ENCODE measurements around the gene TIMM13. TPM values are rescaled to one million over a fixed set of nuclear protein-coding genes. Genes with fewer than 3 reads are reported as not detected.

The TIMM13 gene
- total RNA-seq, 1 donor from 2014 or later, result 74.6 TPM

DNA sequence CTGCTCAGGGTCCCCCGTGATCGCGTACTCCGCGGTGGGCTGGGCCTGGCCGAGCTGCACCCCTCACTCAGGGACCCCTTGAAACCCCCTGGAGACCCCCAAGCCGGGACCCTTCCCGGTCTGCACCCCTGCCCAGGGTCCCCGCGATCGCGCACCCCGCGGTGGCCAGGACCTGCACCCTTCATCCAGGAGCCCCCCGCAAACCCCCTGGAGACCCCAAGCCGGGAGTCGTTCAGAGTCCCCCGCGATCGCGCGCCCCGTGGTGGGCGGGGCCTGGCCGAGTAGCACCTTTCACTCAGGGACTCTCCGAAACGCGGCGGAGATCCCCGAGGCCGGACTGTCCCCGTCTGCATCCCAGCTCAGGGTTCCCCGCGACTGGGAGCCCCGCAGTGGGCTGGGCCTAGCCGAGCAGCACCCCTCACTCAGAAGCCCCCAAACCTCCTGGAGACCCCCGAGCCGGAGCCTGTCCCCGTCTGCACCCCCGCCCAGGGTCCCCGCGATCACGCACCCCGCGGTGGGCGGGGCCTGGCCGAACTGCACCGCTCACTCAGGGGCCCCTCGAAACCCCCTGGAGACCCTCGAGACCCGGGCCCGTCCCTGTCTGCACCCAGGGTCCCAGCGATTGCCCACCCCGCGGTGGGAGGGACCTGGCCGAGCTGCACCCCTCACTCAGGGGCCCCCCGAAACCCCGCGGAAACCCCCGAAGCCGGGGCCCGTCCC lies 28.6 kb upstream of the TIMM13 start:
- intact Hi-C loops (cut with micrococcal nuclease), result loop anchor here (2.0 to 10.0 kb wide), 3 partner anchors 19 to 1561 kb away; partner anchors contain the start of genes MED16, PLEKHJ1, RNU6-9 and SF3A2

DNA sequence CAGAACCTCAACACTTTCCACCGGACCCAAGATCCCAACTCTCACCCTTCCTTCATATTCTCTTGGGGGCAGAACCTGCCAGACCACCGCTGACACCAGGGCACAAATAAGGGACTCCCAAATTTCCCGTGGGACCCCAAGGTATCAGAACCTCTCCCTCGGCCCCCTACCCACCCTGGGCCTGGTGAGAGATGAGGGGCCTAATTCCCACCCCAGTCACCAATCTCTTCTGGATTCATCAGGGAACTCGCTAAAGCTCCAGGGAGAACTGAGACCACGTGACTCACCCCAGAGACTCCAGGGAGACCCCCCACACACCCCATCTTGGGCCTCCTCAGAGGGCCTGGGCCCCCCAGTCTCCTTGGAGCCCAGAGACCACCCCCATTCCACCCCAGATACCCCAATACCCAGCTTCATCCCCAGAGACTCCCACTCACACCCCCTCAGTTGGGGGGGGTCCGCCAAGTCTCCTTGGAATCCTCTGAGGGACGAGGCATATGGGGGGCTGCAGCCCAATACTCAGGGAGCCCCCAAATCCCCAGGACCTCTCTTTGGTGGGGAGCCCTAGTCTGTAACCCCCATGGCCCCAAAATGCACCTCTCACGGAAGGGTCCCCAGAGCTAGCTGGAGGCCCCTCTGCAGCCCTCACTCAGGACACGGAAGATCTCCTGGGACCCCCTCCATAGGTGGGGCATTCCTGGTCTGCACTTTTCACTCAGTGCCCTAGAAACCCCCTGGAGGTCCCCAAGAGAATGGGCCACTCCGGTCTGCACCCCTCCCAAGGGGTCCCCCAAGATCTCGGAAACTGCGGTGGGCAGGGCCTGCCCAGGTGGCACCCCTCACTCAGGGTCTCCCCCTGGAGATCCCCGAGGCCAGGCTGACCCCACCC lies 27.8 kb upstream of the TIMM13 start:
- intact Hi-C loops (cut with micrococcal nuclease), result loop anchor here (5.0 to 10.0 kb wide), 2 partner anchors 218 to 1560 kb away; partner anchors contain the start of genes MED16, PLEKHJ1, RNU6-9 and SF3A2

DNA sequence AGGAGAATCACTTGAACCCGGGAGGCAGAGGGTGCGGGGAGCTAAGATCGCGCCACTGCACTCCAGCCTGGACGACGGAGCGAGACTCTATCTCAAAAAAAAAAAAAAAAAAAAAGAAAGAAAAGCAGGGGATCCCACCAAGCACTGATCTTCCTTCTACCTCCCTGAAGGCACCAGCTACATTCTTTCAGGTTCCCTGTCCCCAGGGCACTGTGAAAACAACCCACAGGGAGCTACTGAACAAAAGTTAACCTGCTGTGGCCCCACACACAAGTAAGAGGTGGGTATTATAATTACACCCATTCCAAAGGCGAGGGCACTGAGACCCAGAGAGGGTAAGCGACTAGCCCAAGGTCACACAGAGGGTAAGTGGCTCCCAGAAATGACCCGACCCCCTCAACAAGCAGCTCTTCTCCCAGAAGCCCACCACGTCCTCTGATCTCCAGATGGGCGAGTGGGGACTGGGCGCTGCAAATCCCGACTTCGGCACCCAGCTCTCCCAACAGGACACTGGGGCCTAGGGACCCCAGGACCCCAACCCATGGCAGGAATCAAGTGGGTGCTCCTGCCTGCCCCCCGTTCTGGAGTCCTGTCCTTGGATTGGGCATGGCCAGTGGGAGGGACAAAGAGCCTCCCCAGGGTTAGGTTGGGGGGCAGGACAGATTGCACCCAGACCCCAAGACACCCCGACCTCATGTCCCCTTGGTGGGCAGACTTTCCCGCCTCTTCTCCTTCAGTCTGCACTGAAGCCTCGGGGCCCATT lies 27.0 kb upstream of the TIMM13 start:
- intact Hi-C loops (cut with micrococcal nuclease), result loop anchor here (10.0 kb wide), 1 partner anchor 1560 kb away; the partner anchor contains the start of genes MED16 and RNU6-9

DNA sequence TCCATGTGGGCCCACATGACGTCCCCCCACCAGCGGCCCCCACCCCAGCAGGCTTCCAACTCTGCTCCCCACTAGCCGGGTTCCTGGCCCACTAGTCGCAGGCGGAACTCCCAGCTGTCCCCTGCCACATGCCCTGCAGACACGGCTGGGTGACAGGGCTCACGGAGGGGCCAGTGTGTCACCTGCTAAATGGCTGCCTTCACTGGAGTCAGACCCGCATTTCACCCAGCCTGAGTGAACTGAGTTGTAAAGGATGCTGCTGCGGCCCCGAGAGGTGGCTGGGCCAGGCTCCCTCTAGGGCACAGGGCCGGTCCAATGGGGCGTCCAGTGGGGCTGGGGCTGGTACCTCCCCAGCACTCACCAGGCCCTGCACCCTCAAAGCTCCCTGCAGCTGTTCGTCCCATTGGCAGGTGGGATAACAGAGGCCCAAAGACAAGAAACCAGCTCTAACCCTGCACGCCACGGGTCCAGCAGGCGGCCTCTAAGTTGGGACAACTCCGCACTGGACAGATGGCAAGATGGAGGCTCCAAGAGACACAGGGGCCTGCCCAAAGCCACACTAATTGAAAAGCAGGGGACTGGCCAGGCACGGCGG lies 26.1 kb upstream of the TIMM13 start:
- intact Hi-C loops (cut with micrococcal nuclease), result loop anchor here (10.0 kb wide), 1 partner anchor 1559 kb away; the partner anchor contains the start of genes MED16 and RNU6-9

DNA sequence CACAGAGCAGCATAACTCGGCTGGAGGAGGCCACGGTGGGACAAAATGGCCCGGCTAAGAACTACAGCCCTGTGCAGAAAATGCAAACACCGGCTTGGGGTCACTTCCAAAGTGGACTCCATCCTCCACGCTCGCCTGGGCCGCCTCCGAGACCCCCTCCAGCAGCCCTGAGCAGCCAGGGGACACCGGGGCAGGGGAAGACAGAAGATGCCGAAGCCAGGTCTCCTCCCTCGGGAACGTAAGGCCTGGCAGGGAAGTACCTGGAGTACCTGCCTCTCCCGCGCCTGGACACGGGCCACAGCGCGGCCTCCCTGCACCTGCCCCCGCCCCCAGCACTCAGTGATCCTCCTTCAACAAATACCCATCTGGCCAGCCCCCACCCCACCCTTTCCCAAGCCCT lies 24.4 kb upstream of the TIMM13 start:
- intact Hi-C loops (cut with micrococcal nuclease), result loop anchor here (10.0 kb wide), 1 partner anchor 1557 kb away; the partner anchor contains the start of genes MED16 and RNU6-9

GRCh38 chr19:2451138-2451537 lies 23.8 kb upstream of the TIMM13 start:
- intact Hi-C loops (cut with micrococcal nuclease), result loop anchor here (10.0 kb wide), 1 partner anchor 1556 kb away; the partner anchor contains the start of genes MED16 and RNU6-9

DNA sequence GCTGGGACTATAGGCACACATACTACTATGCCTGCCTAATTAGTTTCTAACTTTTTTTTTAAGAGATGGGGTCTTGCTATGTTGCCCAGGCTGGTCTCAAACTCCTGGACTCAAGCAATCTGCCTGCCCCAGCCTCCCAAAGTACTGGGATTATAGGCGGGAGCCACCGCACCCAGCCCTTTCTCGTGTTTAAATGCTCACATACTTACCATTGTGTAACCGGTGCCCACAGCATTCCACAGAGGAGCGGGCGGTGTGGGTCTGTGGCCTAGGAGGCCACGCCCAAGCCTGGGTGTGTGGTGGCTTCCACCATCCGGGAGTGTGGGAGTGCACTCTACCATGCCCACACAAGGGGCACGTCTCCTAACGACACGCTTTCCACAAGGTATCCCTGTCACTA lies 21.6 kb upstream of the TIMM13 start:
- intact Hi-C loops (cut with micrococcal nuclease), result no loop called here

GRCh38 chr19:2446381-2446780 lies 19.0 kb upstream of the TIMM13 start:
- intact Hi-C loops (cut with micrococcal nuclease), result no loop called here

DNA sequence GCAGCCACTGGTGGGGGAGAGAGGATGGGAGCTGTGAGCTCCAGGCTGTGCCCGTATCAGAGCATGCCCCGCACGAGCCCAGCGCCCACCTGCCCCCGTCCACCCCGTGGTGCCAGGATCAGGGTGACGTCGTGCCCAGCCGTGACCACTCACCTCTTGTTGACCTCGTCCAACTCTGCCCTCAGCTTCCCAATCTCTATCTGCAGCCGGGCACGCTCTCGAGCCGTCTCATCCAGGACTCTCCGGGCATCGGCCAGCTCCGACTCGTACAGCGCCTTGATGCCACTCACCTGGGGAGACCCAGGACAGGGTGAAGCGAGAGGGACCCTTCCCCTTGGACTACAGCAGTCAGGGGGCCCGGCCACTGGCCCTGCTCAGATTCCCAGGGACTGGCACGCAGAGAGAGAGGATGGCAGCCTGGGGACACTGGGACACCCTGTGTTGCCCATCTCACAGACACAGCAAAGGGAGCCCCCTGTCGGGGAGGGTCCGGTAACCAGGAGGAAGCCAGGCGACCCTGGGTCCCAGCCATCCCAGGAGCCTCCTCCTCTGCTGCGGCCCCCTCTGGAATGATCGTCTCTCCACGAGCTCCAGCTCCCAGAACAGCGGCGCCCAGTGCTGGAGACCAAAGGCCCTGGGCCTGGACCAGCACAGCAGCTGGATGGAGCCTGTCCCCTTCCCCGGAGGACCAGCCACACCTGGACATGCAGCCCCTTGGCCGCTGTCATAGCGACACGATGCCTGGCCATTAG lies 17.0 kb upstream of the TIMM13 start:
- intact Hi-C loops (cut with micrococcal nuclease), result no loop called here

GRCh38 chr19:2443785-2444182 lies 16.4 kb upstream of the TIMM13 start:
- intact Hi-C loops (cut with micrococcal nuclease), result no loop called here

DNA sequence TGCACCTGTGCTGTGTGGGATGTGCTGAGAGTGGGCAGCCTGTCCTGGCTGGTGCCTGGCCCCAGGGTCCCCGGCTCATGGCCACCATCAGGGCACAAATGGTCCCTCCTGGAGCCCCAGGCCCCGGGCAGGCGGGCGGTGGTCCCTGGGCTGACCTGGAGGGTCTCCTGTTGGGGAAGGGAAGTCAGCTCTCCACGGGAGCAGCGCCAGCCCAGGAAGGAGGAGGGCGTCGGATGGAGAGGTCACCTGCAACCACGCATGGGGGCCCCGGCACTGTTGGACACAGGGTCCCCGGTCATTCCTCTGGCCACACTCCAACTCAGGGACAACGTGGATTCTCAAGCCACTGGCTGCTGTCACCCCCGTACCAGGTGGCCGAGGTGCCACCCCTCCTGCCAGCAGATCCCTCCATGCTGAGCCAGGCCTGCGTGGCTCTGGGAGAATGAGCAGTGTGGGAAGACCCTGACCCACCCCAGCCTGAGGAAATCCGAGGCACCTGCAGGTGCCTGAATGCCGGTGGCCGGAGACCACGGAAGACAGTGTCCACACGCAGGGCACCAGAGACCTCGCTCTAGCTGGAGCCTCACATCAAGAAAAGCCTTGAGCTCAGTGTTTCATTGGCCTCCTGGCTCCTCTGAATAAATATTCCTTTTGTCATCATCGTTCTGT lies 15.9 kb upstream of the TIMM13 start:
- intact Hi-C loops (cut with micrococcal nuclease), result no loop called here

GRCh38 chr19:2441096-2441752 lies 13.8 kb upstream of the TIMM13 start:
- intact Hi-C loops (cut with micrococcal nuclease), result no loop called here

- intact Hi-C loops (cut with micrococcal nuclease), result no loop called here
Observed at GRCh38 chr19:2440515-2440914, 13.1 kb upstream of the TIMM13 start.

DNA sequence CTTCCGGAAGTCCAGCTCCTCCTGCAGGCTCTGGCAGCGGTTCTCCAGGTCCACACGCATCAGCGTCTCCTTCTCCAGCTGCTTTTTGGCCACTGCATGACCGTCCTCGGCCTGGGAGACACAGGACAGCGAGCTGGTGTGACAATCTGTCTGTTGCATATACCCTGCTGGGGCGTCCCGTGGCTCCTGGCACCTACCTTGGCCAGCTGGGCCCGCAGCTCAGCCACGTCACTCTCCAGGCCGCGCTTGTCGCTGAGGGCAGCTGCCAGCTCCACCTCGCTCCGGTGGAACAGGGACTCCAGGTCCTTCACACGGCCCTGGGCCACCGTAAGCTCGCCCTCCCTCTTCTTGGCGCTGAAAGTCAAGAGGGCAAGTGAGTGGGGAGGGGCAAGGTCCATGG lies 10.8 kb upstream of the TIMM13 start:
- intact Hi-C loops (cut with micrococcal nuclease), result no loop called here

GRCh38 chr19:2436926-2437325 lies 9.5 kb upstream of the TIMM13 start:
- intact Hi-C loops (cut with micrococcal nuclease), result no loop called here

DNA sequence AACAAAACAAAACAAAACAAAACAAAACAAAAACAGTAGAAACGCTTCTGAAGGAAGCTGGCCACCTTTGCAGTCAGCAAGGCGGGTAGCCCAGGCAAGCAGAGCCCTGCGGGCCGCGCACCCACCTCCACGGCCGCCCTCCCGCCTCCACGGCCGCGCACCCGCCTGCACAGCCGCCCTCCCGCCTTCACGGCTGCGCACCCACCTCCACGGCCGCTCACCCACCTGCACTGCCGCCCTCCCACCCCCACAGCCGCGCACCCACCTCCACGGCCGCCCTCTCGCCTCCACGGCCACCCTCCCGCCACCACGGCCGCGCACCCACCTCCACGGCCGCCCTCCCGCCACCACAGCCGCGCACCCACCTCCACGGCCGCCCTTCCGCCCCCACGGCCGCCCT lies 9.0 kb upstream of the TIMM13 start:
- intact Hi-C loops (cut with micrococcal nuclease), result no loop called here

DNA sequence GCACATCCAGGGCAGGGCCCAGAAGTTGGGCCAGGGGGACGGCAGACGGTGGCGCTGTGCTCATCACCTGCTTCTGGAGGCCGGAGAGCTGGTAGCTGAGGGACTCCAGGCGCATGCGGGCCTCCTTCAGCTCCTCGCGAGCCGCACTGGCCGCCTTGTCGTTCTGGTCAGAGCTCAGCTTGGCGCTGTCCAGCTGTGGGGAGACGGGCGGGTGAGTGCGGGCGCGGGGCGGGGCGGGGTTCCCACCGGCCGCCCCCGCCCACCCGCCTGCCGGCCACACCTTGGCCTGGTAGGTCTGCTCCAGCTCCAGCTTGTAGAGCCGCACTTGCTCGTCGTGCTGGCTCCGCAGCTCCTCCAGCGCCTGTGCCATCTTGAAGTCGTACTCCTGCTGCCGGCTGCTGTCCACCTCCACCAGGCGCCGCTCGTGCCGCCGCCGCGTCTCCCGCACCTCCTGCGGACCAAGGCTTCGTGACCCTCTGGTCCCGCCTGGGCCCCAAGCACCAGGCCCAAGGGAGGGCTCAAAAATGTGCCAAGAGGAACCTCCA lies 7.4 kb upstream of the TIMM13 start:
- intact Hi-C loops (cut with micrococcal nuclease), result no loop called here

DNA sequence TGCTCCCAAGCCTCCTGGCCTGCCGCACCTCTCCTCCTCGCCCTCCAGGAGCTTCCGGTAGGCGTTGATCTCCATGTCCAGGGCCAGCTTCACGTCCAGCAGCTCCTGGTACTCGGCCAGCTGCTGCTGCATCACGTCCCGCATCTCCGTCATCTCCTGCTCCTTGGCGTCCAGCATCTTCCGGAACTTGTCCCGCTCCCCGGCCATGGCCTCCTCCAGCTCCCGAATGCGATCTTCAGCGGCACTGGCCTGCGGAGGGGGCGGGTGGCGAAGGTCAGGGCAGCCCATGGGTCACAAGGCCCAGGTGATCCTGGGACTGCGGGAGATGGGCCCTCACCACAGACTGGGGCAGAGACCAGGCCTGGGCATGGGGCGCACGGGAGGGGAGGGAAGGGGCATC lies 6.9 kb upstream of the TIMM13 start:
- intact Hi-C loops (cut with micrococcal nuclease), result no loop called here

DNA sequence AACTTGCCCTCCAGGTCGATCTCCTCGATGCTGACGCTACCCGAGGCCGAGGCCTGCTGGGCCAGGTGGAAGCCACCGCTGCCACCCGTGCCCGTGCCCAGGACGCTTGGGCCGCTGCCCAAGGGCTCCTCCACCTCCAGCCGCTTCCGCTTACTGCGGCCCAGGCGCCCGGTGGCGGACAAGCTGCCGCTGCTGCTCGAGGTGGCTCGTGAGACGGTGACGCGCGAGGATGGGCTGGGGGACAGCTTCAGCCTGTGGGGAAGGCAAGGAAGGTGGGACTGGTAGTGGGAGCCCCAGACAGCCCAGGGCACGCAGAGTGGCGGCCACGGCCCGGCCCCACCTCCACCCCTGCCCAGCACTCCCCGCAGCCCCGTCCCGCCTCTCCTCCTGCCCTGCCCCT lies 6.5 kb upstream of the TIMM13 start:
- intact Hi-C loops (cut with micrococcal nuclease), result no loop called here
